Measurements from ENCODE around the gene GKN2.
"Not testable (repeated sequence)": the region's sequence is repeated elsewhere in the genome, so short reads cannot be mapped to it uniquely, and the experiment has no call there.

Gene GKN2

DNA sequence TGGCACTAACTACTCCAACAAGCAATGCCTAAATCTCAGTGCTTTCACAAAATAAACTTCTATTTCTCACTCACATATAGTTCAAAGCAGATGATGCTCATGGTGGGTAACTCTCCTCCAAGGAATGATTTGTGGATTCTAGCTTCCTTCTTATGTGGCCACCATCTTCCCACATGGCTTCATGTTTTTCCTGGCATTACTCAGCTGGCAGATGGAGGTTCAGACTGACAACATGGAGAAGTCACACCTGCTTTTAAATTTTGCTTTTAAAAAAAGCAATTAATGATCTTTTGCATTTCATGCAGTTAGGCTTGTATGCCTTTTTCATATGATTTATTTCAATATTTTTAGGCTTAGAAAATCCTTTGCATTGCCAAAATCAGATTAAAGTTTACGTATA is 6.3 kb upstream of the GKN2 start:
- no peak for DNase-seq

- not testable (repeated sequence) for DNase-seq
These were observed 2.7 kb upstream of the GKN2 start for GRCh38 chr2:68955432-68955831.

DNA sequence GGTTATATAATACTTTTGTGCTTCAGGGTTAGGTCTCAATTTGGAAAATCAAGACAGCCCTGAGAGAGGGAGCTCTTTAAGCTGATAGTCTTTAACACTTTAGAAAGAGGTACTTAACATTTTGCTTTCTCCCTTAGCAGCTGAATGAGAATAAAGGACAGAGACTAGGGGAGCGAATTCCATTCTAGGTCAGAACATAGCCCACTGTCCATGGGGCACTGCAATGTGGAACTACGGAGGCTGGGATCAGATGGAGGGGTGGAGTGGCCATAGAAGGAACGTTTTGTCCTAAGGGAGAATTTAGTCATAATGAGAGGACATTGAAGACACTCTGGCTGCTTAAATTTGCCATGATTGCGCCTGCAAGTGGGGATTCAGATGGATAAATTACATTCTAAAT is 794 bp downstream of the GKN2 start:
- DNase-seq: no peak

DNA sequence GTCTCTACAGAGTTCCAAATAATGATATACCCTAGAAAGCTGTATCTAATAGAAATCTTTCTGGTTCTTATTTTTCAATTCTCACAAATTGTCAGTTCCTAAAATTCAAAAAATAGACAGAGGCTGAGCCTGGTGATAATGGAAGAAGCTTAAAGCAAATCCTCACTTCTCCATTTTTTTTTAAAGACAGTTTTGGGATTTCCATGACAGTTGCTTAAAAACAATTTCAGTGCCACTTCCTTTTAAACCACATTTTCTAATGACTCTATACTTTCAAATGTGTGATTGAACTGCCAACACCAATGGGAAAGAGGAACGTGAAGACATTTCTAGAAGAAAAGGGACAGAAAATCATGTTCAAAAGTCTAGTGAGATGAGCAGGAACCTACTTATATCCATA is 4.0 kb downstream of the GKN2 start:
- DNase-seq: no peak

DNA sequence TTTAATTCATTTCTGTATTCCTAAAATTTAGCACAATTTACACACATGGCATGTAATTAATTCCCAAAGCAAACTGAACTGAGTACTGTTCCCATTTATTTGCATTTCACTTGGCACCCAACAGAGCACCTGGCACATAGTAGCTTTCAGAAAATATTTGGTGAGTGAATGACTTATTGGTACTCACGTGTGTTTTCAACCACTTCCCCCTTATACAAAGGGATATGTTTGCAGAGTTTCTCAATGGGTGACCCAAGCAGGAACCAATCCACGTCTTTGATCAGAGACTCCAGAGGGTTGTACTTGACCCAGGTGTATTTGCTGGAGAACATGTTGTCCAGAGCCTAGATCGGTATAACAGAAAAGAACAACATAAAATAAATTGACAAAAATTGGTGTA is 6.6 kb downstream of the GKN2 start:
- no peak for DNase-seq

GRCh38 chr2:68943581-68944568 is 8.8 kb downstream of the GKN2 start:
- peak; percentile 90 for DNase-seq

DNA sequence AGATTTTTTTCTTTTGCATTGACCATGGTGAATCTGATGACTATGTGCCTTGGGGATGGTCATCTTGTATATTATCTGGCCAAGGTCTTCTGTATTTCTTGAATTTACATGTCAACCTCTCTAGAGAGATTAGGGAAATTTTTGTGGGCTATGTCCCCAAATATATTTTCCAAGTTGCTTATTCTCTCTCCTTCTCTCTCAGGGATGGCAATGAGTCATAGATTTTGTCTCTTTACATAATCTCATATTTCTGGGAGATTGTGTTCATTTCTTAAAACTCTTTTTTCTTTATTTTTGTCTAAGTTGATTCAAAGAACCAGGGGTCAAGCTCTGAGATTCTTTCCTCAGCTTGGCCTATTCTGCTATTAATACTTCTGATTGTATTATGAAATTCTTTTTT is 9.9 kb downstream of the GKN2 start:
- no peak for DNase-seq

DNA sequence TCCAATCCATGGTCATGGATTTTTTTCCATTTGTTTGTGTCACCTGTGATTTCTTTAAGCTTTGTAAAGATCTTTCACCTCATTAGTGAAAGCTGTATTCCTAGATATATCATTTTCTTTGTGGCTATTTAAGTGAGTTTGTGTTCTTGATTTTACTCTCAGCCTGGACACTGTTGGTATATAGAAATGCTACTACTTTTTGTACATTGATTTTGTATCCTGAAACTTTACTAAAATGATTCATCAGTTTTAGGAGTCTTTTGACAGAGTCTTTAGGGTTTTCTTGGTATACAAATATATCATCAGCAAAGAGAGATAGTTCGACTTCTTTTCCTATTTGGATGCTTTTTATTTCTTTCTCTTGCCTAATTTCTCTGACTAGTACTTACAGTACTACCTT is 12.3 kb downstream of the GKN2 start:
- DNase-seq: no peak

- no peak for DNase-seq
These were observed 12.7 kb downstream of the GKN2 start for GRCh38 chr2:68939962-68940361.

DNA sequence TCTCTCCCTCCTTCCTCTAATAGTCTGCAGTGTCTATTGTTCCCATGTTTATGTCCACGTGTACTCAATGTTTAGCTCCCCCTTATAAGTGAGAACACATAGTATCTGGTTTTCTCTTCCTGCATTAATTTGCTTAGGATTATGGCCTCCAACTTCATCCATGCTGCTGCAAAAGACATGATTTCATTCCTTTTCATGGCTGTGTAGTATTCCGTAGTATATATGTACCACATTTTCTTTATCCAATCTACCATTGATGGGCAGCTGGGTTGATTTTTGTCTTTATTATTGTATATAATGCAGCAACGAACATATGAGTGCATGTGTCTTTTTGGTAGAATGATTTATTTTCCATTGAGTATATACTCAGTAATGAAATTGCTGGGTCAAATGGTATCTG is 13.8 kb downstream of the GKN2 start:
- DNase-seq: no peak

DNA sequence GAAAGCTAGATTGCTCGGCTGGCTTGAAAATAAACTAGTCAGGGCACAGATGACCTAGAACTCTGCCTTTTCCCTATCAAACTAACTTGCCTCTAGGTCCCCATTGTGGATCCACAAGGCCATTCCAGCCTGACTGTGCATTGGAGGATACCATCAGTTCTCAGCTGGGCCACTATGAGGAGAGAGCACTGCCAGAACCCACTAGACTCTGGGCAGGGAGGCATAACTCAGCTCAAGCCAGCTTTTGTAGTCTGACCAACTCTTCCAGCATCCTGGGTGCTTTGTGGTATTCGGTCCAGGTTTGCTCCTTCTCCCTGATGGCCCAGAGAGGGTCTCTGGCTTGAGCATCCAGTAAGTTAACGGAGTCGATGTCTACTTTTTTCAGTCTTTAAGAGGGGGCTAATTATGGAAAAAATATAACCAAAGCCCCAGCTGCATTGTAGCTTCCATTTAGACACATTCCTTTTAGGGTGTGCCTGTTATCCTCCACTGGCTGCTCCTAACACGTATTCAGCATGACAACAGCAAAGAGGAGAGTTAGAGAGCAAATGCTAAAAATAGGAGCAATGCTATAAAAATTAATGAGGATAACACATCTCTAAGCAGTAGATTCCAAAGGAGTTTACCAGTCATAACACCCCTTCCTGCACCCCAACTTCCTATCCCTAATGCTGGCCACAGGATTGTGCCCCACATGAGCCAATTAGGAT is 15.2 kb downstream of the GKN2 start:
- DNase-seq: no peak

GRCh38 chr2:68936889-68937288 is 15.8 kb downstream of the GKN2 start:
- no peak for DNase-seq

GRCh38 chr2:68936427-68936826 is 16.3 kb downstream of the GKN2 start:
- DNase-seq: no peak

- DNase-seq: no peak
These were observed 17.2 kb downstream of the GKN2 start for GRCh38 chr2:68935471-68935870.

DNA sequence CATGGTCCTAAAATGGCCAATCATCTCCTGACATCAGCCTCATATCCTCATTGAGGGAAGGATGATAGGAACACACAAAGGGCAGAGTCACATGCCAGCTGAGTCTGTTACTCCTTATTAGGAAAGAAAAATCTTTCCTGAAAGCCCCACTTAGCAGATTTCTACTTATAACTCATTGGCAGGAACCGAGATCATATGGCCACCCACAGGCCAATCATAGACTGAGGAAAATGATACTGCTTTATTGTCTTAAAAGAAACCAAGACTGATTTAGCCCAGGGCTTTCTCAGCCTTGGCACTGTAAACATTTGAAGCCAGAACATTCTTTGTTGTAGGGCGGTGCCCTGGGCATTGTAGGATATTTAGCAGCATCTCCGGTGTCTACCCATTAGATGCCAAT is 18.7 kb downstream of the GKN2 start:
- DNase-seq: no peak

- no peak for DNase-seq
These were observed 20.3 kb downstream of the GKN2 start for GRCh38 chr2:68932402-68932801.

DNA sequence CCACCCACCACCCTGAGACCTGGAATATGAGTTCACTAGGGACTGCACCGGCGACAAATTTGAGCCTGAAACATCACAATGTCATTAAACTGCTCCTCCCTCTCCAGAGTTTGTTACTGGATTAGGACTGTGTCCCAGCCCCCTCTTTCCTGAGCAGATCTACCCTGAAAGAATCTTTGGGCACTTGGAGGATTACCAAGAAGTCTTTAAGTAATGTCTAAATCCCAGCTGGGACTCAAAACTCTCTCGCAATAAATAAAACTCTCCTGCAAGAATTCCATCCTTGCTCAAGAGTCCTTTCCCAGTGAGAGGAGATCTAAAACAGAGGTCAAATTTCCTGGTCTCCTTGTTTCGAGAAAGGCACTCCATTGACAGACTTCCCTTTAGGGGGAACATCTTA is 20.9 kb downstream of the GKN2 start:
- no peak for DNase-seq

GRCh38 chr2:68931149-68931711 is 21.5 kb downstream of the GKN2 start:
- DNase-seq: no peak

GRCh38 chr2:68926796-68927195 is 25.9 kb downstream of the GKN2 start:
- DNase-seq: no peak

DNA sequence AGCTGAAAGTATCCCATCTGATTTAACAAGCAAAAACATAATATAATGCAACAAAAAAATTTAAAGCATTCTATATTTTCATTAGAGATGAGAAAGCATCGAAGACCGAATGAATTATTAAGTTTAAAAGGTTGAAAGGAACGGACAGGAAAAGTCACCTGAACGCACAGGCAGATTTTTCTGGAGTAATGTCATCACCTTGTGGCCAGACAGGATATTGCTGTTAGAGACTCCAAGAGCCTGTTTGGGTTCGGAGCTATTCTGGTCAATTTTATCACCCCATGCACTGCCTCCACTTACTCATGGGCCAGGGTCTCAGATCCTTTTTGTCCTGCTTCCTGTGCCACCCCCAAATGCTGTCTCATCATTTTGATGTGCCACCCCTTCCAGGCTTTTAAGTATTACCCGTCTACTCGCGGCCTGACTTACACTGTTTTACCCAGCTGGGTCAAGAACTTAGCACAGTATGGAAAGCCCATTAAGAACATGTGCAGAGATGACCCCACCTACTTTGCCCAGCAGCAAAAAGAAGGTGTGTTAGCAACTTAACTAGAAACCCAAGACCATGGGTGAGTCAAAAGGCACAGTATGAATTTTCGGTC is 27.3 kb downstream of the GKN2 start:
- peak; percentile 68 for DNase-seq

- no peak for DNase-seq
These were observed 31.0 kb downstream of the GKN2 start for GRCh38 chr2:68921646-68922045.

- DNase-seq: no peak
These were observed 32.1 kb downstream of the GKN2 start for GRCh38 chr2:68920481-68921170.

- no peak for DNase-seq
These were observed 34.2 kb downstream of the GKN2 start for GRCh38 chr2:68918497-68918896.

All from NCI-H1694 (cell line).